NCI-H2171 (cell line): ENCODE data around the gene TLE4.
A peak's percentile ranks its signal among the peaks of the same experiment; 100 is the strongest.
"Not testable (repeated sequence)": the region's sequence is repeated elsewhere in the genome, so short reads cannot be mapped to it uniquely, and the experiment has no call there.

Experiments
- DNase-seq: peaks from one replicate; lab custom pipeline; 2025; lab: John Stamatoyannopoulos, UW

Gene TLE4

DNA sequence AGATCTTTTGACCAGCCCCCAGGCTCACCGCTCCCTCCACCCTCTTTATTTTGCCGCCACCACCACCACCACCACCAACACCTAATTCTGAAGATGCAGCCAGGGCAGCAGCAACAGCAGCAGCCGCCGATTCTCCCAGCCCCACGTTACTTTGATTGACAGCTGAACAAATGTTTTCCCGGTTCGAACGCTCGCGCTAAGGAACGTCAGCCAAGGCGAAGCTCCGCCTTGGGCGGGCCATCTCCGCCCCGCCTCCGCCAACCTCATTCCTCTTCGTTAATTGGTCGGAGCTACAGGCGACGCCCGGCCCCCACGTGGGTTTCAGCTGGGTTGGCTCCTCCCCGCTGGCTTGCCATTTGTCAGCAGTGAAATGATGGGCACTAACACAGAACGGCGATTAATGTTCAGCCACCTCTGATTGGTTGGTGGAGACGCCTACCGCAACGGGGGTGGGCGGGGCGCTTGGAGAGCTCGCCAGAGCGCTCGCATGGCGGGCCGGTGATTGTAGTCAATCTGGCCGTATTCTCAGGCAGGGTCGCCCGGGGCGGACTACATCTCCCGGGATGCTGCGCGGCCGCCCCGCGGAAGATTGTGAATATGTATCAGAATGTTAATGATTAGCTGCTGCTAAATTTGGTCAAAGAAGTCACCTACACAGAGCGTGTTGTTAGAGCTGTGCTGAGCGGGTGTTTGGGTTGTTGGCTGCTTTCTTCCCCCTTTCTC is at the start of gene TLE4:
Gene TLE4, plus strand, starts transcription at position 657 of the 723 bp plus-strand sequence. CDS start 826 bp downstream, outside the sequence.
- DNase-seq, result peak; percentile 100

DNA sequence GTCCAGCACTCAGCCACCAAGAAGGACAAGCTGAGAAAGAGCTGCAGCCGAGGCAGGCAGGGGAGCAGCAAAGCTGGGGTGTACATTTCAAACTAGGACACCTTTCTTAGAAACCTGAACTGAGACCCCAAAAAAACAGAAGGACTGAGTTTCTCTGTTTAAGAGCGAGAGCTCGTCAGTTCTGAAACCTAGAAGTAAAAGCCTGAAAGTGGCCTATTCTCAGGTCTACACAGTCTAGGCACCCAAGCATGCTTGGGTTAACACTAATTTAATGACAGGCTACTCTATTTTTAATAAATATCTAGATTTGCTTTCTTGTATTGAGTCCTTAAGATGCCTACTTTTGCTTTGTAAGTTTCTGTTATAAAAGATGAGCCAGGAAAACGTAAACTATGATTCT is 49.0 kb upstream of the TLE4 start:
- DNase-seq, result no peak

DNA sequence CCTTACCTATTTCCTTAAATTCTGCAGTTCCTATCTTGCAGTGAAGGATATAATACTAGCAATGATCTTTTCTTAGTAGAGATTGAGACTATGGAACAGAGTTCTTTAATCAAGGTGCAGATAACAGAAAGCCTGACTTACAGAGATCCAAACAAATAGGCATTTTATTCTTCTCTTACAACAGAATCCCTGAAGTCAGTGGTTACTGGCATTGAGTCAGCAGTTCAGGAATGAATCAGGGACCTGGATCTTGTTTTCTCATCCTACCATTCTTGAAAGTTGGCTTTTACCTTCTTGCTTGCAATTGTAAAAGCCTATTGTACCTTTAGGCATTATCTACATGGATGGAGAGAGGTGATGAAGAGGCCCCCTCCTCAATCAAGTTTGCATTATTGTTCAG is 47.5 kb upstream of the TLE4 start:
- no peak for DNase-seq

DNA sequence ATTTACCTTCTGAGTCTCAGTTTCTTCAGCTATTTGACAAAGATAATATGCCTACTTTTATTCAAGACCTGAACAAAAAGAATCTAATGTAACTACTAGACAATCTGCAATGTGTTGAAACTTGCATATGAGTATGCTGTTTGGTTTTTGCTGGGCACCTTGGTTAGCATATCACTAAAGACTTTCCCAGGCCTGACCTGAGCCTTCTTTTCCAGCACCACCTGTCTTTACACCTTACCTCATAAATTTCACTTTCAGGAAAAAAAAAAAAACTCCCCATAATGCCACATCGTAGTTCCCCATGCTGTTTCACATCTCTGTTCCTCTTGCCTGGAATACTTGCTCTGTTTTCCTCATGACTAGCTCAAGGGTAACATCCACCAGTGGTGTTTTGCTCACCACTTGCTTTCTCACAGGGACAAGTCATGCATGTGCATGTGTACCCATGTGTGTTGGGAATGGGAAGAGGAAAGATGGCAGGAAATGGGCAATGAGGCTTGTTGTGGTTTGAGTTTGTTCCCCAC is 45.6 kb upstream of the TLE4 start:
- DNase-seq, result no peak

DNA sequence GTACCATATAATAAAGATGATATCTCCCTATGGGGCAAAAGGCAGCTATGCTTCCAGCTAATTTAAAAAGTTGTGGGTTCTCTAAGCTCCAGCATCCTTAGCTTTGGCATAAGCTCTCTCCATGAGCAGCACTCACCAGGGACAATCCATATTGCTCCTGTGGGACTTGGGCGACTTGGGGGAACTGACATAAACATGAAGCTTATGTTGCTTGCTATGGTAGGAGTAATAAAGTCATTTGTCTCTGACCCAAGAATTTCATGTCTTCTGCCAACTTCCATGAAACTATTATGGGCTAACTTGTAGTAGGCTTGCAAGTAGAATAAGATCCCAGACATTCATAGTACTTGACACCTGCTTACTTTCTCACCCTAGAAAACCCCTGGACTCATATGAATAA is 36.2 kb upstream of the TLE4 start:
- no peak for DNase-seq

DNA sequence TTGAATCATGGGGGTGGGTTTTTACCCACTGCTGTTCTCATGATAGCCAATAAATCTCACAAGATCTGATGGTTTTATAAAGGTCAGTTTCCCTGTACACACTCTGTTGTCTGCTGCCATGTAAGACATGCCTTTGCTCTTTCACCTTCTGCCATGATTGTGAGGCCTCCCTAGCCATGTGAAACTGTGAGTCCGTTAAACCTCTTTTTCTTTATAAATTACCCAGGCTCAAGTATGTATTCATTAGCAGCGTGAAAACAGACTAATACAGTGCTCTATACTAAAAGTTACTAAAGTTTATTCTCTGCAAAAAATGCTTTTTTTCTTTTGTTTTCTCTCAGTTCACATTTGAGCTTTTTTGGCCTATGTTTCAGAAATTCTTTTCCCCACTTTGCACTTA is 33.9 kb upstream of the TLE4 start:
- no peak for DNase-seq

DNA sequence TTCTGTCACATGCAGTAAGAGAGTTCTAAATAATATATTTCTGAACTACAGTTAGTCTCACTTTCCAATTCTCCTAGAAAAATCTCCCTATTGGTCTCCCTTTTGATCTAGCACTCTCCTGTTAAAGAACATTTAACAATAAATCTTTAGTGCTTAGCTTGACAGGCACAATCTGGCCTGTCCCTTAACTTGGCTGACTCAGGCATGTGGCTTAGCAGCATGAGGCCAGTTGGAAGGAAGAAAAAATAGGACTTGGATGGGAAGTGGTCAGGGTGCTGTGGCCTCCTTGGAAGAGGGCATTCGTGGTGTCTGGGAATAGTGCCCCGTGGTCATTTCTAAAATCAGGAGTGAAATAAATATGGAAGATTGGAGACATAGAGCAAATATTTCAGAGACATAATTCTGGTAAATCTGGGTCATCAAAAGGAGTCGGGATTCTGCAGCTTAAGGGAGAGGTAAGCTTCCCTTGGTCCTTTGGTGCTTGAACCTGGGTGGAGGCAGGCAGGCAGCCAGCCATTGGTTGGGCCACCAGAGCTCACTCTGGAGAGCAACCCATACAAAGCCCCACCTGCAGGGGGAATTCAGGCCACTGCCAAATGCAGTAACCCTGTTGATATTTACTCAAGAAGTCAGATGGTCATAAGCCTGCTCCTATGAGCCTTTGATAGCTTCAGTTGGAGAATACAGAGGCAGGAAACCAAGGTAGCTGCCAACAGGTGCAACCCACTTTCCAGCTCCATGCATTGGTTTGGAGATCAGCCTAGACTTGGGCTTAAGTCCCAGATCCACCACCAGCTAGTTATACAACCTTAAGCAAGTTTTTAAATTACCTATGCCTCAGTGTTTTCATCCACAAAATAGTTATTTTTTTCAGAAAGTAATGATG is 28.8 kb upstream of the TLE4 start:
- DNase-seq, result no peak

DNA sequence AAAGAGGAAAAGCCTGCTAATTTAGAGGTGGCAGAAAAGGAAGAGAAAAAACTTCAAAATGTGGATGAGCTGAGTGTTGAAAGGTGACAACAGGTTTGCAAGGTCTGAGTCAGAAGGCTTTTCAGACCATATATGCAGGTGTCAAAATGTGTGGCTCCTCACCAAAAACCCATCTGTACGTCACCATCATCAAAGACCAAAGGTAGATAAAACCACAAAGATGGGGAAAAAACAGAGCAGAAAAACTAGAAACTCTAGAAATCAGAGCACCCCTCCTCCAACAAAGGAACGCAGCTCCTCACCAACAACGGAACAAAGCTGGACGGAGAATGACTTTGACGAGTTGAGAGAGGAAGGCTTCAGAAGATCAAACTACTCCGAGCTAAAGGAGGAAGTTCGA is 27.4 kb upstream of the TLE4 start:
- not testable (repeated sequence) for DNase-seq

DNA sequence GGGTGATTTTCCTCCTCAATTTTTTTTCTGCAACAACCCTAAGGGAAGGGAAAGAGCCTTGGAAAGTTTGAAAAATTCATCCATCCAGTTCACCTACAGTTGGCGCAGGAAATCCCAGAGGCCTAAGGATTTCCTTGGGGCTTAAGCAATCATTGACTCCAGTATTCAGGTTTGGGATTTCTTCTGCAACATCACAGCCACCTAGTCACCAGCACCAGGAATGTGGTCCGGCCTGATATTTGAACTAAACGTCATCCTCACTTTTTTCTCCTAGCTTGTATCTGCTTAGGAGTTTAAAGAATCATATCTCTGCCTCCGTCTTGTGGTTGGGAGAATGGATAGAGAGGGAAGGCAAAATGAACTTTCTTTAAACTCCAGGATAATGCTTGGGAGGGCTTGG is 20.2 kb upstream of the TLE4 start:
- DNase-seq, result no peak

DNA sequence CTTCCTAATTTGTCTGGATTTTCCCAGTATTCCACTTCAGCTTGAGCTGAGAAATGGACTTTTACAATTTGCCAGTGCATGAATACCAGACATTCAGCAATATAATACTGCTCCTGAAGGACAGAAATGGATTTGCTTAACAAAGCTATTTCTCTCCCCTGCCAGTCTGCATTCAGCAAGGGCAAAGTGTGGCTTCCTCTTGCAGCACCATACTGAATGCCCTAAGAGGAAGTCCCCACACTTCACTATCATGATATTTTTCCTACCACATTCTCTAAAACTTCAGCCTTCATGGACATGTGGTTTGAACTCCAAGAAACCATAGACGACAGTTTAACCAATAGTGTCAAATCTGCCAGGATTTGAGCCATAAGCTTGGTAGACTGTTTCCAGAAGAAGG is 19.8 kb upstream of the TLE4 start:
- no peak for DNase-seq

DNA sequence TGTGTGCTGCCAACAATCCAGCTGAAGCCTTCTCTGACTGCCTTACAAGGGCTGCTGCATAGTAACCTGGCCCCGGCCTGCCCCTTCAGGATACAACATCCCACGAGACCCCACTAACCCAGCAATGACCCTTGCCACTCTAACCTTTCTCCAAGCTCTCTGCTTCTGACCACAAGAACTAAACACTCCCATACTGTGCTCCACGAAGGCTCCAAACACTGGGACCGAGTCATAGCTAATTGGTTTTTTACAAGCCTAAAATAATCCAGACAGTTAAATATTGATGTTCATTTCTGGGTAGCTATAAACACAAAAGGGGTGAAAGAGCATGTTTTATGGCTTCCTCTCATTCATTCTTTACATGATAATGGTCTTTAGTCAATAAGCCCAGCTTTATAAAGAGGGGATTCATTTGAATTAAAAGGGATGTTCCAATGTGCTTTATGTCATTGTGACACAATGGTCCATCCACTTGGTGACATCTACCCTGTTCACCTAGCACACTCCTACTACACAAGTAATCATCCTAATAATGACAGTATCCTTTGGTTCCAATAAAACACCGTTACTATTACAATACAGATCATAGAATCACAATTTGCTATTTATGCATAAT is 16.2 kb upstream of the TLE4 start:
- no peak for DNase-seq

DNA sequence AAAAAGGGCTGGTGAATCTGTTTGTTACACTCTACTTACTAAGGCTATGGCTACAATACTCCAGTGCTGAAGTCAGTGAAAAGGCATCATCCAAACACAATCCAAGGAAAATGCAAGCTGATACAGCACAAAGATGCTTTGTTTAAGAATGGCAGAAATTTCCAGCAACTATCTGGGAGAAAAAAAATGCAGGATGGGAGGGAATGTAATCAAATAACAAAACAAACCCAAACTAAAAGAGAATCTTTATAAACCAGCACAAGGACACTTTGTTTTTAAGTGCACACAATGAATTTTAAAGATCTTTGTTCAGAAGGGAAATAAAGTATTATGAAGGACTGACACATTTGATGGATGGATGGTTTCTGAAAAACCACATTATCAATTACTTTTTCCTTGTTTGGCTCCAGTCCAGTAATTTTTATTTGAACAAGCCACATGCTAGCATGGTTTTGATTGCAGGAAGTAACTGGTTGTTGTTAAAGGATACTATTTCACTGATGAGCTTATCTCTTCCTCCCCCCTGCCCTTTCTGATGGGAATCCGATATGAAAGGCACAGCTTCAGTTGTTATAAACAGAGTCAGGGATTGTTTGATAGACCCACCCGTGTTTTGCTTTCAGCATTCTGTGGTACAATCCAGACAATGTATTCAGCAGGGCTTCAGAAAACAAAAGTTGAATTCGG is 12.1 kb upstream of the TLE4 start:
- peak; percentile 63 for DNase-seq

DNA sequence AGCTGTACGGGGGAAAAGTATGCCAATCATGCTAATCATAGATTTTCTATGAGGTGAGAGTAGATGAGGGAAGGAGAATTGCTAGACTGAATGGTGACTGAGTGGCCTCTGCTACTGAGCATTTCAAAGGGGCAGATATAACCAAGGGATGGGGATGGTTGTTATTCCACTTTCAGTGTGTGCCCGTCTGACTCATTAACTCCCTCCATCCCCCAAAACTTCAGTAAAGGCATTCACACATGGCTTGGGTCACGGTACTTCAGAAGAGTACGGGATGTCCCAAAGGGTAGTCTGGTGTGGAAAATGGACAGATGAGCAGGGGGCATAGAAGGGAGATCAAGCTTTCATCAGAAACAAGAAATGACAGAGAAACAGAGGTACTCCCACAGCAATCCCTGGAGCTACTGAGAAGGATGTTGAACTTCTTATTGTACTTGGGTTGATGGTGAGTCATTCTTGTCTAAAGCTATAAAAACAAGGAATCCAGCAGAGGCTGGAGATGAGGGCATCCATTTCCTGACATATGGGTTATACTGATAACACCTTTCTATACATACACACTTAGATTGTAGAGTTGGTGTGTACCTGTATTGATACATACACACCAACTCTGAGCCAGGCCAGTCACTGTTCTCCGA is 8.9 kb upstream of the TLE4 start:
- no peak for DNase-seq

DNA sequence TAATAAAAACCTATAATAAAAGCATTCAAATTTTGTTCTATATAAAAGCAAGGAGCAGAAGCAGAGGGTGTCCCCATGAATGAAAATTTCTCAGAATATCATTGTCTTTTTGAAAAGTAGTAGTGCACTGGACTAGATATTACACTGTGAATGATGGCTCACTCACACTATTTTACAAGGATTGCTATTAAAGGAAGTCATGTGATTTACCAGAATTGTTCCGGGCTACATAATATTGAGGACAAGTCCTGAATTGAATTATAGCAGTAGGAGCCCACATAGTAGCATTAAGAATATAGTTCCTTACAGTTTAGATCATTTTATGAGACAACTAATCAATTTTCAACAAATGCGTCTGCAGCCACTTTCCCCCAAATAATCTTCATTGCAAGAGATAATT is 7.7 kb upstream of the TLE4 start:
- no peak for DNase-seq

DNA sequence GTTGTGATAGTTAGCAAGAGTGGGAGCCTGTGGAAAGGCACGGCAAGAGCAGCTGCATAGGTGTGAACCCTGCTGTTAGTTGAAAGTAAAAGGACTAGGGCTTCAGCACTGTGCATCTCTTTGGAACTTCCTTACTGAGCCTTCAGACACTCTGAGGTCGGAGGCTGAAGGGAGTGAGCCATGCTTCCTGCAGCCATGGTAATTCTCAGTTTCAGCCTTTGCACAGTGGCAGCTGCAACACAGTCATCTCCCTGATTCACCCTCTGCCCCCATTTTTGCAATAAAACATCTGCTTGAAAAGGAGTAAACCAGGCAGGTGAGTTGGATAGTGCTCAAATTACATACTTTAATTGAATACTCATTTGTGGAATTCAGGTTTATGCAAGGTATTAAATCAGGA is 6.5 kb upstream of the TLE4 start:
- DNase-seq, result no peak

DNA sequence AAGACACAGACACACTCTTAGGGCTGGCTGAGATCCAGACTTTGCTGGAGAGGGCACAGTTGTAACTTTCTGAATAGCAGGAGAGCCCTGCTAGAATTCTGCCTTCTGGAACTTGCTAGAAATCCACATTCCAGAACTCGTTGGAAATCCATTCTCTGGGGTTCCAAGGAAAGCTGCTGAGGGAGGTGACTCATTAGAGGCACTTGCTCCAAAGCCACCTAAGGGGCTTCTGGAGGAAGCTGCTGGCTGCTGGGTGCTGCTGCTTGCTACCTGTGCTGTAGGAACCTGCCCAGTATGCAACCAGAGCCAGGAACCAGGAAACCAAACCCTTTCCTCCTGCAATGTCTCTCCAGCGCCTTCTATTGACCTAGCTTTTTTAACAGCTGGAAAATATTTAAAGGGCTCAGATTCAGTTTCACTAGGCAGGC is 4.1 kb upstream of the TLE4 start:
- no peak for DNase-seq

DNA sequence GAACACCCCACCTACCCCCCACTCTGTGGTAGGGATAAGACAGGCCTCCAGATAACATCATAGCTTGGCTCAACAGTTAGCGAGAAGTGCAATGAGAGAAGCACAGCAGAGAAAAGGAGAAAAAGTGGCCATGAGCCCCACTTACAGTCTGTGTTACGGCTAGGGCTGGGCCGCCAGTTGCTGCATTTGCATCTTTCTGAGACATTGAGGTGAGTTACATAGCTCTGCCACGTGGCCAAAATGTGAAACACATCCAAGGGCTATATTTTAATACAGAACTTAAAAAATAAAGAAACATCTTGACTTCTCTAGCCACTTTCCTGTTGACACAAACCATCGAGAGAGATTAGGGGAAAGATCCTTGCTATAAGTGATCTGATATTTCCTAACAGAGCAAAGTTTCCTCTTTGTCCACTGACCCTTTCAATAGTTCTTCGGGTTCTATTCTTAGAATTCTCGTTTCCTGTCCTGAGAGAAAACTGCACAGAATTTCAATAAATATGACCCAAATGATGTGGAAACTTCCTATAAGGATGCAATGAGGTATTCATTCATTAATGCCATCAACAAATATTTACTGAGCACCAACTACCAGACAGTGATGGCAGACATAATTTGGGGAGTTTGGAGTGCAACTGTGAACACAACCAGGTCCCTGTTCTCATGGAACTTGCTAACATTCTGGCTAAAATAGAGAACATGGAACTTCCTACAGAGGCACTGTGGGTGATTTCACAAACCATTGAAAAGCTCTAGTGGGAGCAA is 3.2 kb upstream of the TLE4 start:
- no peak for DNase-seq

DNA sequence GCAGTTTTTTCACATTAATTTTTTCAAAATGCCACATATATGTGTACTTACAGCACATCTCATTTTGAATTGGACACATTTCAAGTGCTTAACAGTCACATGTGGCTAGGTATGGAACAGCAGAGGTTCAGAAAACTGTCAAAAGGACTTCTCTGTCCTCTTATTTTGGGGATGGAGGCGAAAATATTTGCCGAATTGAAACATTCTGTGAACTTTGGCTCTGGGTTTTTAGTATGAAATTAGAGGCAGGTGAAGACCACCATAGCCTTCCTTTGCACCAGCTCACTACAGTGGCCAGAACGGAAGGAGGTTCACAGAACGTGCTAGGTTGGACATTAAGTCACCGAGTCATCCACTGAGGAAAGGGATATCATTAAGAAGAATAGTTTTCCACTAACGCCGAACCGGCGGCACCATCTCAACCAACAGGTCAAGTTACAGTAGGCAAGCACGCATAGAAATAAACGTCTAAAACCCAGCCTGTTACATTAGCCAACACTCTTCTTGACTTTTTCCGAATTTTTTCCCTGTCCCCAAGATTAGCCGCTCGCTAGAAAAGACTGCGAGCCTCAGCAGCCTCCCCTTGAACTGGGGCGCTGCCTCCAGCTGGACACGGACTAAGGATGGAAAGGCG is 1.8 kb upstream of the TLE4 start:
- DNase-seq, result no peak

DNA sequence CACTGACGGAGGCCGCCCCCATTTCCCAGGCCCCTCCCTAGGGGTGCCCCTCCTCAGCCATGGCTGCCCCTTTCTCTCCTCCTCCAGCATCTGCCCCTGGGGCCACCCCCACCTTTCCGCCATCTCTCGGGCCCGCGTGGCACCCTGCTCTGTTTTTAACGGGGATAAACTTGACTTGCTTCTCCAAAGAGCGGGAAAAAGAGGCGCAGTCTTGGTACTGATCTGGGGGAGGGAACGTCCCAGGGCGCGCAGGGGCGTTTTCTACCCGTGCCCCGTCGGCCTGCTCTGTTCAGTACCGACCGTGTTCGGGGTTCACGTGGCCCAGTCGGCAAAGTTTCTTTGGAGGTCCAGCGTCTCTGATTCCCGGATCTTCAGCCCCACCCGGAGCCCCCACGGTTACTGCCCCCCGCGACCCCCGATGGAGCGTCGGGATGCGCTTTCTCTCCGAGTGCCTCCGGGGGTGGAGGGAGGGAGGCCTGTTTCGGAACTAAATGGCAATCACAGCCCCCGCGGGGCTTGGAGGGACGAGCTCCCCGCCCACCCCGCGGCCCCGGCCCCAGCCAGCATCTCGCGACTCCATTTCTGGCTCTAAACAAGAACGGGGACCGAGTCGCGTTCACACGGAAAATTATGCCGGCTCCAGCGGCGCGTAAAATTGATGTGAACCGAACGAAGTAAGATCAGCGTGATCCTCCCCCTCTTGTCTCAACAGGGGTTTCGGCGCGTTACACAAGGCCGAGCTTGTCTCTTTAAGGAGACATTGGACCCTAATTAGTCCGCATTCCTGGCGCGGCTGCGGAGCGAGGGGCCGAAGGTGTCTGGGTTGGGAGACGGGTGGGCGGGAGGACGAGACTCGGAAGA is 1.1 kb upstream of the TLE4 start:
- DNase-seq, result peak; percentile 48
